Measurements from ENCODE around the gene NET1.
"Not testable (repeated sequence)": the region's sequence is repeated elsewhere in the genome, so short reads cannot be mapped to it uniquely, and the experiment has no call there.

NET1 gene

GRCh38 chr10:5412277-5412941 is at the start of gene NET1:
NET1 (plus strand) TSS chr10:5412557; CDS start chr10:5412693, 136 bp downstream.
- peak; percentile 71 for DNase-seq

- DNase-seq, result no peak
These were observed 49.5 kb upstream of the NET1 start for GRCh38 chr10:5362873-5363272.

- DNase-seq, result no peak
These were observed 48.0 kb upstream of the NET1 start for GRCh38 chr10:5364374-5364773.

GRCh38 chr10:5364890-5365338 is 47.4 kb upstream of the NET1 start, which contains the start of gene UCN3:
UCN3 (plus strand) TSS chr10:5364966; CDS start chr10:5373721, 8,755 bp downstream.
- DNase-seq, result no peak

- DNase-seq, result no peak
These were observed 46.4 kb upstream of the NET1 start for GRCh38 chr10:5365928-5366327.

GRCh38 chr10:5369362-5370158 is 42.8 kb upstream of the NET1 start:
- no peak for DNase-seq

GRCh38 chr10:5370493-5371352 is 41.6 kb upstream of the NET1 start:
- DNase-seq, result no peak

GRCh38 chr10:5373307-5373706 is 39.0 kb upstream of the NET1 start:
- DNase-seq, result no peak

GRCh38 chr10:5373891-5374611 is 38.3 kb upstream of the NET1 start:
- DNase-seq, result no peak

- DNase-seq, result no peak
These were observed 35.9 kb upstream of the NET1 start for GRCh38 chr10:5376450-5376849.

- not testable (repeated sequence) for DNase-seq
These were observed 33.2 kb upstream of the NET1 start for GRCh38 chr10:5379202-5379601.

- not testable (repeated sequence) for DNase-seq
These were observed 32.0 kb upstream of the NET1 start for GRCh38 chr10:5380395-5380794.

GRCh38 chr10:5381187-5381586 is 31.2 kb upstream of the NET1 start:
- DNase-seq, result no peak

- DNase-seq, result no peak
These were observed 27.1 kb upstream of the NET1 start for GRCh38 chr10:5385224-5385623.

- DNase-seq, result no peak
These were observed 25.2 kb upstream of the NET1 start for GRCh38 chr10:5387169-5387568.

- DNase-seq, result no peak
These were observed 21.7 kb upstream of the NET1 start for GRCh38 chr10:5390607-5391205.

- no peak for DNase-seq
These were observed 20.6 kb upstream of the NET1 start for GRCh38 chr10:5391790-5392189.

GRCh38 chr10:5393529-5393928 is 18.8 kb upstream of the NET1 start:
- DNase-seq, result no peak

- no peak for DNase-seq
These were observed 17.2 kb upstream of the NET1 start for GRCh38 chr10:5395168-5395567.

- no peak for DNase-seq
These were observed 15.6 kb upstream of the NET1 start for GRCh38 chr10:5396556-5397300.

- no peak for DNase-seq
These were observed 13.0 kb upstream of the NET1 start for GRCh38 chr10:5399332-5399731.

Data from activated naive CD4-positive, alpha-beta T cell treated with Interleukin-2 at 50 U/mL for 16 hours (primary cell).